ENCODE data around the gene CDK2AP2.

DNA sequence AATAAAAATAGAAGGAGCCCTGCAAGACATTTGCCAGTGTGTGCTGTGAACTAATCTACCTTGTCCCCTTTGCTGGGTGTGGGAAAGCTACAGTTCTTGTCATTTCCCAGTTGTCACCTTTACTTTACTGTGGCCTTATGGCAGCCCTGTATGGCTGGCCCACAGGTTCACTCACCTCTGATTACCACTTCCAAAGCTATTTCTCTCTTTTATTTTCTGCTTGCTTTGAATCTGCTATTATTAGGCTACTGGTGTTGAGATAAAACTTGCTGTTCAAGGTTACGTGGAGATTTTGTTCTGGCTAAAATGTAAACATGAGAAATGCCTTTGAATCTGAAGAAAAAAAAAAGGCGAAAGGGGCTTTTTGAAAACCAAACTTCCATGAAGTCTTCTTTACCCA, 24.9 kb upstream of the CDK2AP2 start:
- TF ChIP-seq E2F4 (IDR thresholded peaks at IDR 0.05; ENCODE audit: low read depth, low read length) (no peak), MXI1 (IDR thresholded peaks at IDR 0.05; ENCODE audit: low read depth, low read length) (no peak), POLR2A (IDR thresholded peaks at IDR 0.05; ENCODE audit: low read depth, low read length) (no peak), CTCF (IDR thresholded peaks at IDR 0.05 in 2 of 3, conservative IDR thresholded peaks at IDR 0.05 in 1 of 3; ENCODE audit: control insufficient read depth in 2 of 3, extremely low read depth in 1 of 3, insufficient read depth in 1 of 3, low read depth in 3 of 3, low read length in 3 of 3) (no peak)

Measured in GM12878 (cell line).